ENCODE data around the gene THSD4. TPM values are rescaled to one million over a fixed set of nuclear protein-coding genes. Genes with fewer than 3 reads are reported as not detected.

THSD4 gene
- total RNA-seq, 1 experiment from 2014 or later: 0.29 TPM

DNA sequence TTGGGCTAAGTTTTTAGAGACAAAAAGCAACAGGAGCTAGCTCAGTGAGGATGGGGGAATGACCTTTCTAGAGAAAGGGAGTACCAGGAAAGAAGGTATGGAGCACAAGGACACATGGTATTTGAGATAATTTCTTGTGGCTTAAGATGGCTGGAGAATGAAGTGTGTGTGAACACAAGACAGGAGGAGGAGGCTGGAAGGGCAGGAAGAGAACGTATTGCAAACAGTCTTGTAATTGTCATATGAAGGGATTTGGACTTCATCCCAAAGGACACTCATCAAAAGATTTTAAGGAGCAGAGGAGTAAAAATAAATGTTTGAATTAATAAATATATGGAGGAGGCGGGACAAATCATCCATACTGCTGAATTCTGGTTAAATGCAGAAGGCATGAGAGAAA lies 426.5 kb downstream of the THSD4 start:
- TF ChIP-seq, protein P1, sequence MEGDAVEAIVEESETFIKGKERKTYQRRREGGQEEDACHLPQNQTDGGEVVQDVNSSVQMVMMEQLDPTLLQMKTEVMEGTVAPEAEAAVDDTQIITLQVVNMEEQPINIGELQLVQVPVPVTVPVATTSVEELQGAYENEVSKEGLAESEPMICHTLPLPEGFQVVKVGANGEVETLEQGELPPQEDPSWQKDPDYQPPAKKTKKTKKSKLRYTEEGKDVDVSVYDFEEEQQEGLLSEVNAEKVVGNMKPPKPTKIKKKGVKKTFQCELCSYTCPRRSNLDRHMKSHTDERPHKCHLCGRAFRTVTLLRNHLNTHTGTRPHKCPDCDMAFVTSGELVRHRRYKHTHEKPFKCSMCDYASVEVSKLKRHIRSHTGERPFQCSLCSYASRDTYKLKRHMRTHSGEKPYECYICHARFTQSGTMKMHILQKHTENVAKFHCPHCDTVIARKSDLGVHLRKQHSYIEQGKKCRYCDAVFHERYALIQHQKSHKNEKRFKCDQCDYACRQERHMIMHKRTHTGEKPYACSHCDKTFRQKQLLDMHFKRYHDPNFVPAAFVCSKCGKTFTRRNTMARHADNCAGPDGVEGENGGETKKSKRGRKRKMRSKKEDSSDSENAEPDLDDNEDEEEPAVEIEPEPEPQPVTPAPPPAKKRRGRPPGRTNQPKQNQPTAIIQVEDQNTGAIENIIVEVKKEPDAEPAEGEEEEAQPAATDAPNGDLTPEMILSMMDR (IDR thresholded peaks at IDR 0.05; ENCODE audit: insufficient read depth in 1 of 2, low read depth in 1 of 2, low read length in 1 of 2, severe bottlenecking in 1 of 2, unreplicated experiment in 1 of 2): no peak
- no TSS peak for BruUV-seq (replicated peaks)
- Histone ChIP-seq H3K9me3 (no peaks in the 10 kb centered on the region), H3K4me1 (no peaks in the 10 kb centered on the region), H3K36me3 (ENCODE audit: control insufficient read depth, insufficient read depth, low read length) (no peaks in the 10 kb centered on the region), H3K4me3 (ENCODE audit: low read depth, low read length) (no peak overlapping the region), H3K27me3 (replicated peaks; ENCODE audit: control insufficient read depth, insufficient read depth, low read length) (no peaks in the 10 kb centered on the region)
- H3K27me3 Mint-ChIP-seq (ENCODE audit: insufficient read depth, unreplicated experiment): no peaks in the 10 kb centered on the region
- H3K9me3 Mint-ChIP-seq (ENCODE audit: unreplicated experiment): no peaks in the 10 kb centered on the region
- intact Hi-C loops (cut with micrococcal nuclease; ENCODE audit: unreplicated experiment): no loop called here
- POLR2A ChIA-PET: no interaction called here
- no peak for DNase-seq
- H3K4me1 Mint-ChIP-seq (ENCODE audit: low read depth, unreplicated experiment): no peaks in the 10 kb centered on the region
- H3K27ac Mint-ChIP-seq (ENCODE audit: unreplicated experiment): no peak overlapping the region
- CTCF ChIA-PET: no interaction called here
- no peaks in the 10 kb centered on the region for H3K36me3 Mint-ChIP-seq (ENCODE audit: insufficient read depth, unreplicated experiment)
- H3K4me3 Mint-ChIP-seq (ENCODE audit: unreplicated experiment): no peak overlapping the region

DNA sequence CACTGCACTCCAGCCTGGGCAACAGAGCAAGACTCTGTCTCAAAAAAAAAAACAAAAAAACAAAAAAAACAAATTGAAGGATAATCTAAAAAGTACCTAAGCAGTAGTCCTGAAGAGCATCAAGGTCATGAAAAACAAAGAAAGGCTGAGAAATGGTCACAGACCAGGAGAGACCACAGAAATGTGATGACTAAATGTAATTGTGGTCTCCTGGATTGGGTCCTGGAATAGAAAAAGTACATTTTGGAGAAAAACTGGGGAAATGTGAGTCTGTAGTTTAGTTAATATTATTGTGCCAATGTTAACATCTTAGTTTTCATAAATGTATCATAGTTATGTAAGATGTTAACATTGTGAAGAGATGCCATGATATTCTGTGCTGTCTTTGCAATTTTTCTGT lies 427.6 kb downstream of the THSD4 start:
- DNase-seq: no peak

DNA sequence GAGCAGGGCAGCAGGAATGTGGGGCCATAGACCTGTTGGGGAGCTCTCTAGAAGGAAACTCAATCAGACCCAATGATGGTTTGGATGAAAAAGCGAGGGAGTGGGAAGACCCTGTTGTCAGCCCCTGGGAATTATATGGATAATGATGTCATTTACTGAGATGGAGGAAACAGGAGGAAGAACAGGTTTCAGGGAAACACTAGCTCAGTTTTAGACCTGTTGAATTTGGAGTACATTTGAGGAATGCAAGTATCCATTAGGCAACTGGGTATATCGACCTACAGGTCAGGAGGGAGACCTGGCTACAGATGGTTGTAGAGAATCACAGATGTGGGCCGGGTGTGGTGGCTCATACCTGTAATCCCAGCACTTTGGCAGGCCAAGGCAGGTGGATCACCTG lies 428.1 kb downstream of the THSD4 start:
- no peaks in the 10 kb centered on the region for H3K36me3 Mint-ChIP-seq (ENCODE audit: insufficient read depth, unreplicated experiment)
- H3K4me3 Mint-ChIP-seq (ENCODE audit: unreplicated experiment): no peak overlapping the region
- no peaks in the 10 kb centered on the region for H3K4me1 Mint-ChIP-seq (ENCODE audit: low read depth, unreplicated experiment)
- no peak for DNase-seq
- H3K27ac Mint-ChIP-seq (ENCODE audit: unreplicated experiment): no peak overlapping the region
- no peaks in the 10 kb centered on the region for H3K9me3 Mint-ChIP-seq (ENCODE audit: unreplicated experiment)
- Histone ChIP-seq H3K27me3 (replicated peaks; ENCODE audit: control insufficient read depth, insufficient read depth, low read length) (no peaks in the 10 kb centered on the region), H3K4me1 (no peaks in the 10 kb centered on the region), H3K4me3 (ENCODE audit: low read depth, low read length) (no peak overlapping the region), H3K36me3 (ENCODE audit: control insufficient read depth, insufficient read depth, low read length) (no peaks in the 10 kb centered on the region), H3K9me3 (no peaks in the 10 kb centered on the region)
- no peaks in the 10 kb centered on the region for H3K27me3 Mint-ChIP-seq (ENCODE audit: insufficient read depth, unreplicated experiment)
- intact Hi-C loops (cut with micrococcal nuclease; ENCODE audit: unreplicated experiment): no loop called here
- BruUV-seq (replicated peaks): no TSS peak
- TF ChIP-seq, protein P1 (IDR thresholded peaks at IDR 0.05; ENCODE audit: insufficient read depth in 1 of 2, low read depth in 1 of 2, low read length in 1 of 2, severe bottlenecking in 1 of 2, unreplicated experiment in 1 of 2): no peak
- POLR2A ChIA-PET: no interaction called here
- CTCF ChIA-PET: no interaction called here

More for the DNA sequence above, 427.6 kb downstream of the THSD4 start:
- Histone ChIP-seq H3K4me3 (ENCODE audit: low read depth, low read length) (no peak overlapping the region), H3K27me3 (replicated peaks; ENCODE audit: control insufficient read depth, insufficient read depth, low read length) (no peaks in the 10 kb centered on the region), H3K4me1 (no peaks in the 10 kb centered on the region), H3K36me3 (ENCODE audit: control insufficient read depth, insufficient read depth, low read length) (no peaks in the 10 kb centered on the region), H3K9me3 (no peaks in the 10 kb centered on the region)
- no TSS peak for BruUV-seq (replicated peaks)
- no peak overlapping the region for H3K27ac Mint-ChIP-seq (ENCODE audit: unreplicated experiment)
- no peaks in the 10 kb centered on the region for H3K36me3 Mint-ChIP-seq (ENCODE audit: insufficient read depth, unreplicated experiment)
- H3K9me3 Mint-ChIP-seq (ENCODE audit: unreplicated experiment): no peaks in the 10 kb centered on the region
- no peaks in the 10 kb centered on the region for H3K4me1 Mint-ChIP-seq (ENCODE audit: low read depth, unreplicated experiment)
- no peak overlapping the region for H3K4me3 Mint-ChIP-seq (ENCODE audit: unreplicated experiment)
- ChIA-PET POLR2A (no interaction called here), CTCF (no interaction called here)
- intact Hi-C loops (cut with micrococcal nuclease; ENCODE audit: unreplicated experiment): no loop called here
- H3K27me3 Mint-ChIP-seq (ENCODE audit: insufficient read depth, unreplicated experiment): no peaks in the 10 kb centered on the region
- TF ChIP-seq, protein P1 (IDR thresholded peaks at IDR 0.05; ENCODE audit: insufficient read depth in 1 of 2, low read depth in 1 of 2, low read length in 1 of 2, severe bottlenecking in 1 of 2, unreplicated experiment in 1 of 2): no peak
